Natural killer cell treated with Interleukin-12 subunit alpha and Interleukin-12 subunit beta and Interleukin-15 and Interleukin-18, amount 100 ng/mL, for 72 hours (primary cell): ENCODE results near the gene NDUFA11. TPM values are rescaled to one million over a fixed set of nuclear protein-coding genes. Genes with fewer than 3 reads are reported as not detected.

Source experiments
- ATAC-seq, 2 donors: fragments of 150-1000 bp; cut with Tn5 transposase in 1 of 2; sonication (Bioruptor Pico), chemical (Tn5 transposase) in 1 of 2; 2 replicates each; pipeline ENCODE4 v1.10.0; 2021
- DNase-seq: peaks from one replicate; pipeline ENCODE4 v3.0.0; 2022; ENCODE audit warnings: low spot score
- H3K27ac Mint-ChIP-seq, 2 donors: 1 replicate in 1 of 2; 2 replicates in 1 of 2; pipeline ENCODE4 v1.8.0; 2022; ENCODE audit warnings: mixed read lengths in 2 of 2, mild to moderate bottlenecking in 1 of 2, moderate library complexity in 1 of 2
- H3K27me3 Mint-ChIP-seq, 2 donors: 1 replicate in 1 of 2; 2 replicates in 1 of 2; pipeline ENCODE4 v1.8.0; 2022; ENCODE audit warnings: mixed read lengths in 2 of 2
- H3K36me3 Mint-ChIP-seq: one replicate; pipeline ENCODE4 v1.8.0; 2022; ENCODE audit warnings: mixed read lengths
- H3K4me1 Mint-ChIP-seq, 2 donors: 1 replicate in 1 of 2; 2 replicates in 1 of 2; pipeline ENCODE4 v1.8.0; 2022; ENCODE audit warnings: low read depth in 2 of 2, mixed read lengths in 2 of 2, mild to moderate bottlenecking in 1 of 2
- H3K4me3 Mint-ChIP-seq: one replicate; pipeline ENCODE4 v1.8.0; 2022; ENCODE audit warnings: mixed read lengths
- H3K9me3 Mint-ChIP-seq: 2 replicates; pipeline ENCODE4 v1.8.0; 2022; ENCODE audit warnings: mixed read lengths
- total RNA-seq, 2 donors: library from RNA; stranded (reverse); gene quantifications; one replicate each; pipeline ENCODE4 v1.2.3, GENCODE V29; 2022

NDUFA11 gene
- 100 to 1,000 TPM; 170 to 189 TPM for total RNA-seq

DNA sequence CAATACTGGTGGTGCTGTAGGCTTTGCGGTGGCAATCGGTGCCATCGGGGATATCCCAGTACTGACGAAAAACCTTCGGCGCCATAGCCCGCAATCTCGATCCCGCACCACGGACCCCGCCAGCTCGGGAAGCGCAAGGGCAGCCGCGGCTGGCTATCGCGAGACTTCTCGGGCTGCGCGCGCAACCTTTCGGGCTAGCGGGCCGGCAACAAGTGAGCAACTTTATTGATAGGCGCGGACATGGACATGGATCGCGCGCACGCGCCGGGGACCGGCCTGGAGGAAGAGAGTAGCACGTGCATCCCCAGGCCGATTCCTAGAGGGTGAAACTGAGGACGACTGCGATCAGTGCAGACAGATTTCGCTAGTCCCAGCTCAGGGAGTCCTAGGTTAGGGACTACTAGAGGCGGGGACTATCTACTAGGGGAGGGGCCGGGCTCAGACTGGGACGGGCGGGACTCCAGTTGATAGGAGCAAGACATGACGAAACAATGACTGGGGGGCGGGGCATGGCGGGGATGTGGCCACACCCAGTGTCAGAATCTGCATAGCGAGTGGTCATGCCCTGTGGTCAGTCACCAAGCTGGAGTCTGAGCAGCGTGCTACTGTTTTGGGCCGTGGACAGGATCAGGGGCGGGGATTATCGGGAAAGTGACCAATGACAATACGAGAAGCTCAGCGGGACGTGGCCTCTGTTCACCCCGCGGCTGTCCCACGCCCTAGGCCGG, at the start of gene NDUFA11:
Gene NDUFA11 (minus strand): TSS at position 167 of the 728 bp plus-strand sequence. CDS start 82 bp downstream, at position 85.
- DNase-seq (peak; percentile 98), ATAC-seq (peak; percentile 50 to 72)
- Mint-ChIP-seq H3K4me3 (peak within 1 kb of the TSS; percentile 95), H3K27ac (peak within 1 kb of the TSS; percentile 96 to 97), H3K36me3 (no peaks in the 10 kb centered on the region), H3K4me1 (peaks cover 23% of the 10 kb centered on the region in 2 donors), H3K27me3 (no peaks in the 10 kb centered on the region), H3K9me3 (no peaks in the 10 kb centered on the region)

DNA sequence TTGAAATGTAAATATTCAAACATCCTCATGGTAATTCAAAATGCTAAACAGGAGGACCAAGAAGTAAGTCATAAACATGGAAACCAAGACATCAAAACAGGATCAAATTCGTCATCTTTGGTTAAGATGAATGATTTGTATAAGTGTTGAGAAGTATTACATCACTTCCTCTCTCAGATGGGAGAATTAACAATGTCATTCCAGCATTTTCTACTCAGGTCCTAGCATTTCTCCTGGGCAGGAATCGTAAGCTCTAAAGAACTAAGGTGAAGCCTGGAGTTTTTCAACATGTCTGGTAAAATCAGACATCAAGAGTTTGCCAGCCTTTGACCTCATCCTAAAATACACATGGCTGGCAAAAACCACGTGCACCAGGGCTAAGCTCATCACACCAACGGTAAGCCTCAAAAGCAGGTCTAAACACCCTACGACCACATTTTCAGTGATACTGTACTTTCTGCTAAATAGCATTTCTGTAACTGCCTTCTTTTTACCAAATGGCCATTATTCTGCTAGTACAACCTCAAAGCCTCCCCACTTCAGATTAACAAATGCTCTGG, 49.5 kb upstream of the NDUFA11 start:
- H3K36me3 Mint-ChIP-seq: peaks cover 5% of the 10 kb centered on the region
- H3K9me3 Mint-ChIP-seq: no peaks in the 10 kb centered on the region
- ATAC-seq: peak in 1 of 2 donors; percentile 40
- H3K4me1 Mint-ChIP-seq: peaks cover 59 to 65% of the 10 kb centered on the region in 2 donors
- peak overlapping the region; percentile 79 to 93 for H3K27ac Mint-ChIP-seq
- DNase-seq: no peak
- no peaks in the 10 kb centered on the region for H3K27me3 Mint-ChIP-seq
- peak overlapping the region; percentile 69 for H3K4me3 Mint-ChIP-seq

DNA sequence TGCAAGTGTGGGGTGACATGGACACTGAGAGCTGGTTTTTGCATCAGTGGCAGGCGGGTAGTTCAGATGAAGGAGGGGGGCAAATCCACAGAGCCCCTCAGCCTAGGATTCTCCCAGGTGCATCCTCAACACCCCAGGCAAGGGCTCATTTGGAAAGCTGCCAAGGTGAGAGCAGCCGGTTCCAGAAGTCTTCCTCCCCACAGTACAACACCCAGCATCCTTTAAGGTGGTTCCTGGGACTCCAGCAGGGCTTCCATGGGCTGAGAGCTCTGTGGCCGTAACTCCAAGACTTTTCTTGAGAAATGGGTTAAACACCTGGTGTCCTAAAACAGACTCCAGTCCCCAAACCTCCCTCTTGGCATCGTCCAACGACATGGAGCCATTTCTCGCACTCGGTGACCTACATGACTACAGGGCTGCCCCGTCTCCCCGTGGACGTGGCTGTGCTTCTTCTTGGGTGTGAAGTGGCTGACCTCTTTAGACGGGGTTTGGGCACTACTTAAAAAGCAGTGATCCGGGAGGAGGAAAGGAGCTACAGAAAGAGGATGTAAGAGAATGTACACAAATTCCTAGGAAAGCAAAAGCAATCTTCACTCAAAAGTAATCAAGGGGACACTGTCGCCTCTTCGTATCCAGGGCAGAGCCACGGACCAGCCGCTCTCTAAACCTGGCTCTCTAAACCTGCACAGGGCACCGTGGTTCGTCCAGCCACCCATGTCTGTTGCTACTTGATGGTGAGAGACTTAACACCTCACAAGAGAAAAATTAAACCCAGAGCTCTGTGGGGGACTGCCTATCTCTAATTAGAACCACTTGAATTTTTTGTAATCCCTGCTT, 48.8 kb upstream of the NDUFA11 start:
- DNase-seq: no peak
- peak overlapping the region; percentile 69 for H3K4me3 Mint-ChIP-seq
- H3K4me1 Mint-ChIP-seq: peaks cover 61 to 65% of the 10 kb centered on the region in 2 donors
- H3K27me3 Mint-ChIP-seq: no peaks in the 10 kb centered on the region
- H3K9me3 Mint-ChIP-seq: no peaks in the 10 kb centered on the region
- no peak for ATAC-seq
- peaks cover 5% of the 10 kb centered on the region for H3K36me3 Mint-ChIP-seq
- H3K27ac Mint-ChIP-seq: peak overlapping the region; percentile 79 to 93

DNA sequence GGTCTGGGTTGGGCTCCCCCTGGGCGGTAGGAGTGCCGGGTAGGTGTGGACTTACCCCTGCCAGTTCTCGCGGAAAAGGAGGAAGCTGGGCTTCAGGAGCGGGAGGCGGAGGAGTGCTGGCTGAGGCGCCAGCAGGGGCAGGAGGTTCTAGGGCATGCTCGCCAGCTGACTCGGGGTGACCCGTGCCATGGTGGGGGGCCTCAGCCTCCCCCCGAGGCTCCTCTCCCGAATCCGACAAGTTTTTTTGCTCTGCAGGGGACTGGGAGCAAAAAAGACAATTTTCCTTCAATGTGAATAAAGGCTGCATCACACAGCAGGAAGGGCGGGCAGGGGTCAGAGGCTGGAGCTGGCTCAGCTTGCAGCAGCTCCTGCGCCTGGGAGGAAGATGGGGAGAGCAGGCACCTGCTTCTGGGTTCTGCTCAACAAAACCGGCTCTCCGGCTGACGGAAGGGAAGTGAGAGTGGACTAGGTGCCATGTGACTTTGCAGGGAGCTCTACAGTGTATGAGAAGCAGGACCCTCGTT, 47.8 kb upstream of the NDUFA11 start:
- DNase-seq (no peak), ATAC-seq (no peak)
- Mint-ChIP-seq H3K27me3 (no peaks in the 10 kb centered on the region), H3K9me3 (no peaks in the 10 kb centered on the region), H3K36me3 (peaks cover 5% of the 10 kb centered on the region), H3K4me3 (no peak overlapping the region), H3K4me1 (peaks cover 60 to 63% of the 10 kb centered on the region in 2 donors), H3K27ac (peak overlapping the region; percentile 49 to 77)

DNA sequence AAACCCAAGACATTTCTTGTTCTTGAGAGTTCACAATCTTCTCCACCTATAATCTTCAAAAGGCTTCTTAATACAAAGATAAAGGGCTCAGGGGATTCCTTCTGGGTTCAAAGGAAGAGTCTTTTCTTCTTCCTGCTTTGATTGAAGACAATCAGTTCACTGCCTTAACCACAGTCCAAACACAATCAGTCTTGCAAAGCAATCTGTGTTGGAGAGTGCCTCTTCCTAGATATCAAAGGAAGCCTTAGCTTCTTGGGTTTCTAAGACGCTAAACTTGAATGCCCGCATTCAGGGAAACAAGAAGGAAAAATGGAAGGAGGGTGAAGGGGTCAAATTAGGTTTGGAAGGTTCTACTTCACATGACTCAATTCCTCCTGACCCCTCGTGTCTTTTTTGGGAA, 47.2 kb upstream of the NDUFA11 start:
- peak overlapping the region; percentile 49 to 77 for H3K27ac Mint-ChIP-seq
- H3K27me3 Mint-ChIP-seq: no peaks in the 10 kb centered on the region
- peaks cover 63 to 64% of the 10 kb centered on the region in 2 donors for H3K4me1 Mint-ChIP-seq
- no peak for ATAC-seq
- no peaks in the 10 kb centered on the region for H3K9me3 Mint-ChIP-seq
- H3K36me3 Mint-ChIP-seq: peaks cover 5% of the 10 kb centered on the region
- no peak overlapping the region for H3K4me3 Mint-ChIP-seq
- no peak for DNase-seq

DNA sequence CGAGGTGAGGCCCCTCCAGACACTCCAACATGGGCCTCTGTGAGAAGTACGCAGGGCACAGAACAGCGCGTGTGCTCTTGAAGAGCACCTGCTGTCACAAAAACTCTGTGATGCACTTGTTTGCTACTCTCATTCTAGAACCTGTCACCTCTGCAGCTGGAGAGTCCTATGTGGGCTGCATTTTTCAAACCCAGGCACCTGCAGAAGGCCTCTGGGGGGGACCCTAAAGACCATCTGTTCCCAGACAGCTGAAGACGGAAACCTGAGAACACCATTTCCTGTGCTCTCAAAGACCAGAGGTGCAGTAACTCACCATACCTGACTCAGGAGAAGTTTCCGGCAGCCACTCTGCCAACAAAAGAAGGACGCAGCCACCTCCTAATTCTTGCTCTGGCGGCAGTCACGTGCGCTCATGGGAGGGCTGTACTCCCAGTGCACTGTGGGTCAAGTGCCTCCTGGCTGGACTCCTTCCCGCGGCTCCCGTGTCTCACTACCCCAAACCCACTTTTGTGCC, 46.3 kb upstream of the NDUFA11 start:
- ATAC-seq (no peak), DNase-seq (no peak)
- Mint-ChIP-seq H3K4me1 (peaks cover 66 to 67% of the 10 kb centered on the region in 2 donors), H3K4me3 (no peak overlapping the region), H3K27ac (peak overlapping the region; percentile 58 to 77), H3K27me3 (no peaks in the 10 kb centered on the region), H3K9me3 (no peaks in the 10 kb centered on the region), H3K36me3 (peaks cover 5% of the 10 kb centered on the region)

DNA sequence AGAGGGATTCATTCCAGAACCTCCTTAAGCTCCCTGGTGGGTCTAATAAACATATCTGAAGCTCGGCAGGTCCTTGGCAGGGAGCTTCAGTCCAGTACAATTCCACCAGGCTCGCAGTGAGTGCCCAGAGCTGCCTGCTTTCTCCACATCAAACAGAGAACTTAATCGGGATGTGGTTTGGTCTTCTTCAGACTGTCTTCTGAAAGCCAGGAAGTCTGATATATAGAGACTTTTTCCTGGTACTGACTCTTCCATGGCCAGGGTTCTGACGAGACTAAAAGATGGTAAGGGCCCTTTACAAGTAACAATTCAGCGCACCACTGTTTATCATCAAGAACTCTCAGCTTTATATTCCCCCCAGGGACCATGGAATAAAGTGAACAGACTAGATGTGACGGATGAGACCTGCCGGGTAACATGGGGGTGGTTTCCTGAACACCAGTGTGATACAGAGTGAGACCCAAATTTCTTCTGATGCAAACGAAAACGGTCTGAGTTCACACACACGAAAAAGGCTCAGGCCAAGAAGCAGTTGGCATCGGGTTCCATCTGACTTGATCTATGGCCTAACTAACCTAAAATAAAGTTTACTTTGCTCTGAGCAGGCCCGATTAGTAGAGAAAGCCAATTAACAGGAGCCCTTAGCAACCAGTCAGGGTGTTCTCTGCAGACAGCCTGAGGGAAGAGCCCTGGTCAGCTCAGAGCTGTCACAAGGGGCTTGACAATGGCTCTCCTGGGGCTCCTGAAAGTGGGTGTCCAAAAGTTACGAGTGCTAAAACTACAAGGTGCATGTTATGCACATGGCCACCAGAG, 45.4 kb upstream of the NDUFA11 start:
- H3K27ac Mint-ChIP-seq: peak overlapping the region; percentile 58 to 77
- H3K27me3 Mint-ChIP-seq: no peaks in the 10 kb centered on the region
- H3K9me3 Mint-ChIP-seq: no peaks in the 10 kb centered on the region
- DNase-seq (no peak), ATAC-seq (peak in 1 of 2 donors; percentile 25)
- peaks cover 5% of the 10 kb centered on the region for H3K36me3 Mint-ChIP-seq
- H3K4me3 Mint-ChIP-seq: peak overlapping the region; percentile 20
- H3K4me1 Mint-ChIP-seq: peaks cover 61 to 64% of the 10 kb centered on the region in 2 donors

DNA sequence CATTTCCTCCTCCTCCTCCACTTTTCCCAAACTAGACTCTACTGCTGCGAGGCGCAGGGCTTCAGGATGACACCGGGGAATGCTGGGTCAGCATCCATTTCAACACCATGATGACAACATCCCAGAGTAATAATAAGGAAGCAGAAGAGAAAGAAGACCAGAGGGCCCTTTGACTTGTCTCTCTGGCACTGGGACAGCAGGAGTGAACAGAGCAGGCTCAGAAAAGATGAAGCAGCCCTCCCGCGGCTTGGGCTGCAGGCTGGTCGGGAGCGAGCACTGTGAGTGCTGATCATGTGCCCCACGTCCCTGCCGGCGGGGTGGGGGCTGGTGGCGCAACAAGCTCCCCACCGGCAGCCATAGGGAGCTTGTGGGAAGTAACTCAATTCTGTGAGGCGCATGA, 43.8 kb upstream of the NDUFA11 start:
- Mint-ChIP-seq H3K4me3 (no peak overlapping the region), H3K4me1 (peaks cover 46 to 53% of the 10 kb centered on the region in 2 donors), H3K36me3 (peaks cover 5% of the 10 kb centered on the region), H3K27ac (peak overlapping the region; percentile 21 to 51), H3K27me3 (no peaks in the 10 kb centered on the region), H3K9me3 (no peaks in the 10 kb centered on the region)
- DNase-seq (no peak), ATAC-seq (no peak)

DNA sequence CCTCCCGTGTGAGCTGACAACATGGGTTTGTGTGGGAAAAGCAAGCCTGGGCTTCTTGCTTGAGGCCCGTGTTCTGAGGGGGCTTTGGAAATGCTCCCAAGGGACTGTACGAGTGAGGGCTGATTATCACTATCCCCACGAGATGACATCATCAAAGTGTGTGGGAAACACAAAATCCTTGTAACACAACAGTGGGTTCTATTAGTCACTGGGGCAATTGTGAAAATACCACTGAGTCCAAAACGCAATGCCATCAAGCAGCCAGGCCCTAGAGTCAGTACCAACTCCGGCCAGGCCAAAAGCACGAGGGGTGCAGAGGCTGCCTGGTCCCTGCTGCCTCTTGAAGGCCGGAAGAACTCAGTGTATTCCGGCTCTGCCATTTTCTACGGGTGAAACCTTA, 40.0 kb upstream of the NDUFA11 start:
- Mint-ChIP-seq H3K27me3 (no peaks in the 10 kb centered on the region), H3K36me3 (no peaks in the 10 kb centered on the region), H3K4me3 (no peak overlapping the region), H3K27ac (no peak overlapping the region), H3K9me3 (no peaks in the 10 kb centered on the region), H3K4me1 (peaks cover 16 to 30% of the 10 kb centered on the region in 2 donors)
- DNase-seq: no peak
- peak in 1 of 2 donors; percentile 45 for ATAC-seq

DNA sequence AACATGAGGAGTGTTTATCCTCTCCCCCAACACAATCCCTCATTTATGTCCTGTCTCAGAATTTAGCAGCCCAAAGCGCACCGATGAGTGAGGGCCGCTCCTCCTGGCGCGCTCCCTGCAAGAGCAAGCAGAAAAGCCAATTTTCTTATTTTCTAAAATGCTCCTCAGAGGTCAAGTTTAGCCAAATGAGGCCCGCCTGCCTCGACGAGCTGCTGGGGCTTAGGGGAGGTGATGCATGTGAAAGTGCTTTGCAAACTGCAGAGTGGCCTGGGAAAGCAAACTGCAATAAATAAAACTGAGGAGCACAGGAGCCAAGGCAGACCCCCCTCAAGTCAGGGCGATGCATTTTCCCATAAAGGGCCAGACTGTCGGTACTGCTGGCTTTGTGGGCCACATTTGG, 39.5 kb upstream of the NDUFA11 start:
- Mint-ChIP-seq H3K9me3 (no peaks in the 10 kb centered on the region), H3K27ac (no peak overlapping the region), H3K4me1 (peaks cover 15 to 27% of the 10 kb centered on the region in 2 donors), H3K36me3 (no peaks in the 10 kb centered on the region), H3K27me3 (no peaks in the 10 kb centered on the region), H3K4me3 (no peak overlapping the region)
- no peak for ATAC-seq
- no peak for DNase-seq

DNA sequence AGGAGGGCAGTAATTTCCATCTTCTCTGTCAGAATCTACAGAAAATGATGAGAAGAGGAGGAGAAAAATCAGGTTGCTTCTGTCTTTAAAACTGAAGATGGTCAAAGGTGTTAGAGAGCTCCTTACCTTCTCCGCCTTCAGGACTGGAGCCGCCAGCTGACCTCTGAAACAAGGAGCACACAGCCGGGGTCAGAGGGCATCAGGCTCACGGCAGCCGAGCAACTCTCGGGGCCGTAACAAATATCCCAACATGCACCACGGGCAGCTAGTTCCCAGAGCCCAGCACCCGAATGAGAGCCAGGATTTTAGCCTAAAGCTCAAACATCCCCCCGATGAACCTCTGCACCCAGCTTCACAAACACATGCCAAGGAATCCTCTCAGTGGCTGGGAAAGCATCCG, 38.1 kb upstream of the NDUFA11 start:
- no peaks in the 10 kb centered on the region for H3K36me3 Mint-ChIP-seq
- H3K27me3 Mint-ChIP-seq: no peaks in the 10 kb centered on the region
- no peak for ATAC-seq
- no peak for DNase-seq
- no peaks in the 10 kb centered on the region for H3K9me3 Mint-ChIP-seq
- peaks cover 15 to 23% of the 10 kb centered on the region in 2 donors for H3K4me1 Mint-ChIP-seq
- H3K4me3 Mint-ChIP-seq: no peak overlapping the region
- no peak overlapping the region for H3K27ac Mint-ChIP-seq

DNA sequence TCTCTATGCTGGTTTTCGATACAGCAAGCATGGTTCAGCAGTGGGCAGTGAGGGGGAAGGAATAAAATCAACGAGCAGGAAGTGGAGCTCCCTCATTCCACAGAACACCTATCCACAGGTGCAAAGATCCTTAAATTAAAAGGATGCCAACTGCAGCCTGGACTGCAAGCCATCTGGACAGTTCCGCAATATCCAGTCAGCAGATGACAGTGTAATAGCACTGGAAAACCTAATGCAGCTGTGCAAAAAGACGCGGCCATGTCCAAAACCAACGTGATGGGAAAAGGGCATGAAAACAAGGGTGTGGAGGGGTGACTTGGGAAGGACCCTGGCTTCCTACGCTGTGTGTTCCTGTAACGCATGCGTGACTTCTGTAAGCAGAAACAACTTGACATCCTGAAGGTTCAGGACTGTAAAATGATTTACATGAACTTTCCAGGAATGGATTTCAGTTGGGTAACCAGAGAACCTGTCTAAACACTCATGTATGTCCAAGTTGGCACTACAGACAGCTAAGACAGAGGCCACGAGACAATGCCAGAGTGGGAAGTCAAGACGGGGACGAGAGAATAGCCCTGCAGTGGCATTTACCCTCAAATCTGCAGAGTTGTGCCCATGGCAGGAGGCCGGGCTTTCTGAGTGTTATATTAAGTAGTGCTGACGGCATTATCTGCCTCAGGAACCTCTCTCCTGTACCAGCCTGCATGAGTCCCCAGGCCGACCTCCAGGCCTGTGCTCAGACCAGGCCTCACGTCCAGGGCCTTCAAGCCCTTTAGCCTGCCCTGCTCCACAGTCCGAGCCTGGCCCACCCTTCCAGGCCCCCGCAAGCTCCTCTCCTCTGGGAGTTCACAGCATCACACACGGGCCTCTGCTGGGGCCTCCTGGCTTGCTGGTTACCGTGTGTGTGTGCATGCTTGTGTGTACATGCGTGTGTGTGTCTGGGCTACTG, 36.9 kb upstream of the NDUFA11 start:
- H3K4me3 Mint-ChIP-seq: no peak overlapping the region
- no peak for ATAC-seq
- no peaks in the 10 kb centered on the region for H3K36me3 Mint-ChIP-seq
- no peak for DNase-seq
- no peak overlapping the region for H3K27ac Mint-ChIP-seq
- no peaks in the 10 kb centered on the region for H3K27me3 Mint-ChIP-seq
- H3K9me3 Mint-ChIP-seq: no peaks in the 10 kb centered on the region
- H3K4me1 Mint-ChIP-seq: peaks cover 7 to 20% of the 10 kb centered on the region in 2 donors
